HK-2 (cell line): Measurements from ENCODE around the gene RAD51B.
"Not testable (repeated sequence)": the region's sequence is repeated elsewhere in the genome, so short reads cannot be mapped to it uniquely, and the experiment has no call there.

Experiments
- DNase-seq: peaks from one replicate; pipeline ENCODE4 v3.0.0-alpha.2; 2018; ENCODE audit not compliant: unreplicated experiment

RAD51B gene

DNA sequence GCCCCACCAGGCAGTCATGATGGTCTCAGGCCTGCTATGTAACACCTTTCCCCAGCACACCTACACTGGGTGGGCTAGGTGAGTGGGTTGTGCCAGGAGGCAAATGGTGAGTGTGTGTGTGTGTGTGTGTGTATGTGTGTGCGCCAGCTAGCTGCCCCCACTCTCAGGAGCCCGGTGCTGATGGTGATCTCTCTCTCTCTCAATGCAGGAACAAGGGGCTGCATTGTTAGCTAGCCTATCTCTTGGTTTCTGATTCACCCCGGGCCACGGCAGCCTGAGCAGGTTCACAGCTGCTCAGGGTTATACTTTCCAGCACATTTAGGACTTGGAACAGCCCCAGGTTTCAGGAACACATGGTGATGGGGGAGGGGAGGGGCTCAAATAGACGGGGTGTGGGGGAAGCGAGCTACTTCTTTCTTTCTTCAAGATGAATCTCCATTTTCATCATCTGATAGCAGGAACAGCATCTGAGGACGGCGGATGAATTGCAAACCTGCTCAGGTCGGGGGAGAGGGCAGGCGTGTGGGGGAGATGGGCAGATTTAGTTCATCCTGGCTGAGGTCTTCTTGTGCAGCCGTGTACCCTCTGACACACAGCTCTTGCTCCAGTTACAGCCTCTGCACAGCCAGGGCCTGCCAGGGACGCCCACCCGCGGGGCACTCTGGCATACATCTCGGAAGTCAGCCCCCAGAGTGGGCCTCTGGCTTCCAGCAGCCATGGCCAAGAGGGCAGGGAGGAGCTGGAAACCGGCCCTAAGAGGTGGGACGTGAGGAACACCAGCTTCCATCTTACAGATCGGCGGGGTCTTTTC is 835.6 kb downstream of the RAD51B start:
- no peak for DNase-seq

DNA sequence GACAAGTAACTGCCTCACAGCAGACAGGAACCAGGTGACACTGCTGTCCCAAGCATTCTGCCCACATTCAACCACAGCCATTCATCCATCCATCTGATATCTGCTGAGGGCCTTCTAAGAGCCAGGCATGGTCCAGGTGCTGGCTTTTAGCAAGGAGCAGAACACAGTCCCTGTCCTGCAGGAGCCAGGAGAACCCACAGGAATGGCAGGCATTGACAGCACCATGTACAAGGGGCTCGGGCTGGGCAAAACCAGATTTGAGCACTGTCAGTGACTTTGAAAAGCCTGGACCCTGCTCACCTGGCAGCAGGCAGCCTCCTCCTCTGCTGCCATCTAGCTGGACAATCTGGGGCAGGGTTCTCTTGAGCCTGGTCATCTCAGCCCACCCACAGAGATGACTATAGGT is 836.3 kb downstream of the RAD51B start:
- DNase-seq = no peak

DNA sequence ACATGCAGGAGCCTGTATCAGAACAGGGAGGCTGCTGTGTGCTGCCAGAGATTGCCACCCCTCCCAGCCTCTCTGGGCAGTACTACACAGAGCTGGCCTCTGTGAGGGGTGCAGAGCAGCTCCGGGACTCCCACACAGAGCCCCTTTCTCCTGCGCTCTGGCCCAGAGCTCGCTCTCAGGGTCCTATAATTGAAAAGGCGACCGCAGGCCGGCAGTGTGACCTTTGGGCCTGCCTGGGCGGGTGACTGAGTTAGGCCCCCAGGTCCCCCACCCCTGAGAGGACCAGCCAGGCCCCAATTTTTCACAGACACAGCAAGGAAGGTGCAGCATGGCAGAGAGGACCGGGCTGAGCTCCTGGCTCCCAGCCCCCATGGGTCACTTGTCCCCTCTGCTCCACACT is 836.9 kb downstream of the RAD51B start:
- DNase-seq = no peak

DNA sequence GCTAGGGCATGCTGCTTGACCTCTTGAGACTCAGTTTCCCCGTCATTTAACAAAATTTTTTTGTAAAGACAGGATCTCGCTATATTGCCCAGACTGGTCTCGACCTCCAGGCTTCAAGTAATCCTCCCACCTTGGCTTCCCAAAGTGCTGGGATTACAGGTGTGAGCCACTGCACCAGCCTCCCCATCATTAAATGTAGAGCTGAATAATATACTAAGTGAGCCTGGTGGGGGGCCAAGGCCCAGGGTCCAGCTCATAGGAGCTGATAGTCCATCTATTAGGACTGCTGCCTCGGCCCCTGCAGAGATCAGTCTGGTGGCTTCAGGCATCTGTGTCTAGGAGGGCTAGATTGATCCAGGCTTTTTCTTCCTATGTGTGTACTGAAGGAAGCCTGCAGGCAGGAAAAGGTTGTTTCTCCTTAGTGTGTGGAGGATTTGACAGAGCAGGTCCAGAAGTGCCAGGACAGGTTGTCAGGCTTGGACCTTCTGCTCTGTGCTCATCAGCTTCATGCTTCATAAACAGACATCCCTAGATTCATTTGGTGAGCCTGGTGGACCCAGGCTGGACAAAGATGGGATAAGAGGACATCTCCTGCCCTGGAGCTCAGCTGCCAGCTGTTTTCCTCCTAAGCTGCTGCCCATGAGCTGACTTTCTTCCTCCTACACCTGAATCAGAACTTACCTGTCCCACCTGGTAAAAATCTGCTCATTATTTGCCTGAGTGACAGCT is 837.9 kb downstream of the RAD51B start:
- DNase-seq = no peak

DNA sequence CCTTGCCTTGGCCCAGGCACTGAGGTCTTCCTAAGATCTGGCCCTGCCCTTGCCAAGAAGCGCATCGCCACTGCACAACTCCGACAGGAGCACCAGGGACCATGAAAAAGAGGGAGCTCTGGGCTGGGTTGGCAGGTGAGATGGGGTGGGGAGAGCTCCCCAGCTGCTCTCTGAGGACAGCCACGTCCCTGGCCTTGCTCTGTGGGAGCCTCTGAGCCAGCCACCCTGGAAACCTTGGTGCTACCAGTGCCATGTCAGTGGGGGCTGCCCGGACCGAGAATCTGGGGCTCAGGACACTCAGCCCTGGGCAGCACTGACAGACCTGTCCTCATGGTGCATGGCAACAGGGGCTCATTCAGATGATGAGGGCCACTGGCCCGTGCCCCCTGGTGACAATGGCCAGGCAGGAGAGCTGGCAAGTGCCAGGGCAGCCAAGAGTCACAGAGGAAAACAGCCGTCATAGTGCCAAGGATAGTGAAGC is 838.5 kb downstream of the RAD51B start:
- no peak for DNase-seq

DNA sequence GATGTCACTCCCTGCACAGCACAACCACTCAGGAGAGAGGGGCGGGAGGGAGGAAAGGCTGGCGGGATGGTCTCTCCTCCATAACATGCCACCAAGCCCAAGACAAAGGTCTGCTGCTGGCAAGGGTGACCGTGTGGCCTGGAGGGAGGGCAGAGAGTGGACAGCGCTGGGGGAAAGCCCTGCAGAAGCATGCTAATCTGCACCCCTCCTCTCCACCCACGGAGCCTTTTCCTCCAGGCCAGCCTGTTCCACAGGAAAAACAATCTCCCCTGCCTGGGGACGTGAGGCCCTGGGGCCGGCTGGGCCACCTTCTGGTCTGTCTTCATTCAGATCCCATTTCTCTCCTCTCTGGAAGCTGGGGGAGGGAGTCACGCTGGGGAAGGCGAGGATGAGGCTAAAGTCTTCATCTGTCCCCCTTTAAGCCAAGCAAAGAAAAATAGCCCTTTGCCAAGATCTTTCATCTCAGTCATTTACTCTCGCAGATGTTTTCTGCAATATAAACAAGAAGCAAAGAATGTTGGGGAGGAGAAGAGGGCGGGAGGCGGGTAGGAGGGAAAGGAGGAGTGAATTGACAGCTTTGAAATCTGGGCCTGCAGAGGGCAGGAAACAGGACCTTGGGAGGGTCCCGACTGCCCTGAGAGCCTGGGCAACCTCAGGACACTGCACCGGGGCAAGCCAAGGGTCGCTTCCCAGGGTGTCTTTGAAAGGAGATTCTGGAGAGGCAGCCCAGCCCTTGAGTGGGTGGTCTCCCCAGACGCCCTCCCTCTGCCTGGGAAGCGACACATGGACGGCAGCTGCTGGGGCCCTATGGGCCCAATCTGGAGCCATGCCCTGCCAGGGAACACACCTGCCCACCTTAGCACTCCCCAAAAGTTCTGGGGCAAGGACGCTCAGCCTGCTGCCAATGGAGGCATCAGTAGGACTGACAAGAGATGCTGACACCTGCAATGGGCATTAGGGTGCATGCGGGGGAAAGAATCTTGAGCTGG is 839.7 kb downstream of the RAD51B start:
- DNase-seq = no peak

DNA sequence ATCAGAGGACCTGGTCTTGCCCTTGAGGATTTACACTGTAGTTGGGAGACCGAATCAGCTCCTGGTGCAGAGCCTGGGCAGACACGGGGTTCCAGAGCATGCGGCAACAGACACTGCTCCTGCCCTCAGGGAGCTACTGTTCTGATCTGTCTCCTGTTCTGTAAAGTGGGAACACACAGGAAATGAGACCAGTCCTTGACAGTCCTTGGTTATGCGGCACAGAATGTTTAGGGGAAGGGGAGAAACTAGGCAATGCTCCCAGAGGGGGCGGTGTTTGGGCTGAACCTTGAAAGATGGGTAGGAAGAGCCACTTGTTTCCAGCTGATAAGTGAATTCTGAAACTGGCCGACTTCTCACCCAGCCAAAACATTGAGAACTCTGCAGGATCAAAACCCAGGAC is 840.9 kb downstream of the RAD51B start:
- DNase-seq = no peak

DNA sequence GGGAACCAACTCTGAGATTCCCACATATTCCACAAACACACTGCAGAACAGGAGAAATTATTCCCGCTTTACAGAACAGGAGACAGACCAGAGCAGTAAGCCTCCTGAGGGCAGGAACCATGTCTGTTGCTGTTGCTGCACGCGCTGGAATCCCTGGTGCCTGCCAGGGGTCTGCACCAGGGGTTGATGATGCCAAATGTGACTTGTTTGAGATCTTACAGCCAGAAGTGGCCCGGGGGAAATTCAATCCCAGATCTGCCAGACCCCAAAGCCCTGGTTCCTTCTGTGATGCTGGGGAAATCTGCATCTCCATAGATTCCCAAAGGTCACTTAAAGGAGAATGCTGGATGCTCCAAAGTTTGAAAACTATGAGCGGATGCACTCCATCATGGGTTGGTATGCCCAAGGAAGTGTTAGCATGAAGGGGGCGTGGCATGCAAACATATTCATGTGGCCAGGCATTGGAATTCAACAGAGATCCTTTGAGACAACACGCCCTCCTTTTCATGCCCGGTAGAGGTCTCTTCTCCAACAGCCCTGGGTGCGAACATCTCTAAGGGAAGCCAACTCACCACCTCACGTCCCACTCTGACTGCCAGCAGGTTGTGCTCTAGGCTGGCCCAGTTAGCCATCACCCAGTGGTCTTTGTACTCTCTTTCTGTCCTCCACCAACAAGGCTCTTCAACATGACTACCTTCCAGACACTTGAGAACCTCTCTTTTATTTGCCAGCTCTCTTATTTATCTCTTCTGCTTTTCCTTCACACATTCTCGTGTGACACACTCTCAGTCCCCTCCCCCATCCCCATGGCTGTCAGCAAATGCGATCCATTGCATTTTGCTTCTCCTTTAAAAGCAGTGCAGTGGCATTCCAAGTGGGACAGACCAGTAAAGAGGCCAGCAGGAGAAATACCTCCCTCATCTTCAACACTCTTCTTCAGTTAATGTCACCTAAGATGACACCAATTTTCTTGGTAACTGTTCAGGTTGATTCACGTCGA is 841.9 kb downstream of the RAD51B start:
- DNase-seq = no peak

DNA sequence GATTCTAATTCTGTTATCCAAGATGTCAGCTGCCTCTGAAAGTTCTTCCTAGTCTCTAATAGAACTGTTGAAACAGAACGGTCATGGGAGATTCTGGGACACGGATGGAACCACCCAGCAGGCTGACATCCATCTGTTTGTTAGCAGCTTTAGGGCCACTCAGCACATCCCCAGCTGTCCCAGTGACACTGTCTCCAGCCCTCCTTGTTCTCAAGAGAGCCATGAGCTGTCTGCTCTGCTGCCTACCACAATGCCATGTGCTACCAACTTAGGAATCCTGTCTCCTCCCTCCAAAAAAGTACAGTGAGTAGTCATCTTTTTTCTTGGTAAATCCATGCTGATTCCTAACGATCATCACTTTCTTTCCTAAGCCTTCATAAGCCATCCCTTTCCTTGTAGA is 842.8 kb downstream of the RAD51B start:
- DNase-seq = no peak

DNA sequence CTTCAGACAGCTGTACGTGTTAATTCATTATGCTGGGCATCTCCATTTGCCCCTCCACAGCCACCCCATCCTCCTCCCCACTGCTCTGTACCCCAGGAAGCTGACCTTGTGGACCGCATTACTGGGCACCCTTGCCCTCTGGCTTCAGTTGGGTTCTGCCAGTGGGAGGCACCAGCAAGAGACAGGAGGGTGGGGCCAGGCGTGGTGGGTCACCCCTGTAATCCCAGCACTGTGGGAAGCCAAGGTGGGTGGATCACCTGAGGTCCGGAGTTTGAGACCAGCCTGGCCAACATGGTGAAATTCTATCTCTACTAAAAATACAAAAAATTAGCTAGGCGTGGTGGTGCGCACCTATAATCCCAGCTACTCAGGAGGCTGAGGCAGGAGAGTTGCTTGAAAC is 843.2 kb downstream of the RAD51B start:
- DNase-seq = not testable (repeated sequence)

DNA sequence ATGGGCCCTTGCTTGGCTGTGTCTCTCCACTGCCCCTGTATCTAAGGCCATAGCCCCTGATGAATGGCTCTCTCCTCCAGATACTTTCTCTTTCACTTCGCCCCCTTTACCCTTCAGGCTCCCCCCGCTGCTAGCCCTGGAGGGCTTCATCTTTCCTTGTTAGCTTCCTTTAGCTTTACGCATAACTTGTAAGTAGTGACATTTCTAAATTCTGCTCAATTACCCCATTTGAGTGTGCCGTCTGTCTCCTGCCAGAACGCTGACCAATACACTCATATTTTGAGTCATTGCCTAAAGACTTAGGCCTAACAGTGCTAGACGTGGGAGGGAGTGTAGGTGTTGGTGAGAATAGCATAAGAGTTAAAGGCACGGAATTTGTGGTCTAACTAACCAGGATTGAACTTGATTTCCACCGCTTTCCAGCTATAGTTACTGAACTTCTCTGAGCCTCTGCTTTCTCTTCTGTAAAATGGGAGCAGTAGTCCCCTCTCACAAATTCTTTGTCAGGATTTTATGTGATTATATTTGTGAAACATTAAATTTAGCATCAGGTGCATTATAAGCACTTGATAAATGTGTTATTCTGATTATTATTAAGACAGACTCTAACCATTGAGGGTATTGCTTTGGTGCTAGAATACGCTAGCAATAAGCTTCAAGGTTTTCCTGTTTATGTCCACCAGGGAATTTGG is 844.0 kb downstream of the RAD51B start:
- DNase-seq = no peak

DNA sequence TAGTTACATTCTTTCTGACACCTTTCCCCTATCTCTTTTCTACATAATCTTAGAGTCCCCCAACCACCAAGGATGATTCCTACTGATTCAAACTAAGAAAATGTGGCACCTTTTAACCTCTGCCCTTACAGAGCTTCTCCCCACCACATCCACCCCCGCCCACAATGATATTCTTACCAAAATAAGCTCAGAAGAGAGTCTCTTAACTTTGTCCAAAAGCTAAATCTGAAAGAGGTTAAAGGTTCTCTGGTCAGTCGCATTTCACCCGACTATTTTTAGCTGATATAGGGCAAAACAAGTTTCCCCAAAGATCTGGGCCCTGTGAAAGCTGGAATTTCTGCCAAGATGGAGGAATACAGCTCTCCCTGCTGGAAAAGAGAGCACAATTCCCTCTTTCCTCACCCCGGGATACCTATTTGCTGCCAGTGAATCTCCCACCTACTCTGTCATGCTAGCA is 844.7 kb downstream of the RAD51B start:
- no peak for DNase-seq

DNA sequence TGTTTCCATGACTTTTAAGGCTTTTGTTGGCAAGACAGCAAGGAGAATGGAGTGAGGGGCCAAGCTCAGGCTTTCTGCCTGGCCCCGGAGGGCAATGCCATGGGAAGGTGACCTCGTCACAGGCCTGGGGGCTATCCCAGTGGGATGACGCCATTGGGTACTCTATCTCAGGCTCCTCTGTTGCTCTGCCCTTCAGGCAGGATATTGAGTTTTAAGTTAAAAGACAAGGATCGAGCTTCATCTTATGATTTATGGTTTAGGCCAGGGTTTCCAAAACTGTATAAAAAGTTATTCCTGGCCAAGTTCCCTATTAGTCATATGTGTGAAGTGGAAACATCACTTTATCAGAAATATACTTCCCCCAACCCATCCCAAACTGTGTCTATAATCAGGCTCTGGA is 845.6 kb downstream of the RAD51B start:
- DNase-seq = no peak

DNA sequence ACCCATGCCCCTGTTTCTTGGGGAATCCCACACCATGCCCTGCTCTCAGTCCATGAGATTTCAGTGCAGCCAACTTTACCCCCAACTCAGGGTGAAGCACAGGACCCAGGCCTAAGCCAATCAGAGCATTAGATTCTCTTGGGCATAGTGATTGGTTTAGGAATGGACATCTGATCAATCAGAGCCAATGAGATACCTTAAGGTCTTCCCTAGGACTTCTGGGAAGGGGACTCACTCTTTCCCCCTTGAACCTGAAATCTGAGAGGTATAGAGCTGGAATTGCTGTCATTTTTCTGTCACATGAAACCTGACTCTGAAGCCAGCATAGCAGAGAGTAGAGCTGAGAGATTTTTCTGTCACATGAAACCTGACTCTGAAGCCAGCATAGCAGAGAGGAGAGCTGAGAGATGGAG is 846.2 kb downstream of the RAD51B start:
- DNase-seq = no peak

DNA sequence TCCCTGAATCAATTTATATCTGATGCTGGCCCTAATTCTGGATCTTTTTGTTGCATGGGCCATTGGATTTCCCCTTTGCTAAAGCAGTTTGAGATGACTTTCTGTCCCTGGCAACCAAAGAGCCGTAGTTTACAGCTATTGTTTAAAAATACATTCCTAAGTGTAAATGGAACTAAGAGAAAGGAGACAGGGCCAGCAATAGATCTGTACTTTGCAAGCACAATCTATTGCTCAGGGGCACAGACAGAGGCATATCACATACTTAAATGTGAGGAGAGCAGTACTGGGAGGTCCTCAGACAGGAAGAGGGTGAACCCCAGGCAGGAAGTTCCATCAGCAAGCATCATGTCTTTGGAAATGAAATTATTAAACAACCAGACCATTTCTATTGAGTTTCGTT is 846.7 kb downstream of the RAD51B start:
- no peak for DNase-seq

DNA sequence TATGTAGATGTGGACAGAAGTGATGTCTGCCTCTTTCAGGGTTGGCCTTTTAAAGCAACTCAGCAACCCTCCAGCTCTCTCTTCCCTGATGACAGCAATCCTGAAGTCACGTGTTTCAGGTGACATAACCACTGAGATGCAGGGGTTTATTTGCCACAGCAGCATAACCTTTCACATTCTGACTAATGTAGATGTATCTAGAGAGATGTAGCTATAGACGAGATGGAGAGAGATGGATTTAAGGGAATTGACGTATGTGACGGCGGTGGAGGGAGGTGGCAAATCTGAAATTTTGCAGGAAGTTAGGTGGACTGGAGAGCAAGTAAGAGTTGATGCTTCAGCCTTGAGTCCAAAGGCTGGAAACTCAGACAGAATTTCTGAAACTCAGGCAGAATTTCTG is 847.3 kb downstream of the RAD51B start:
- DNase-seq = no peak

DNA sequence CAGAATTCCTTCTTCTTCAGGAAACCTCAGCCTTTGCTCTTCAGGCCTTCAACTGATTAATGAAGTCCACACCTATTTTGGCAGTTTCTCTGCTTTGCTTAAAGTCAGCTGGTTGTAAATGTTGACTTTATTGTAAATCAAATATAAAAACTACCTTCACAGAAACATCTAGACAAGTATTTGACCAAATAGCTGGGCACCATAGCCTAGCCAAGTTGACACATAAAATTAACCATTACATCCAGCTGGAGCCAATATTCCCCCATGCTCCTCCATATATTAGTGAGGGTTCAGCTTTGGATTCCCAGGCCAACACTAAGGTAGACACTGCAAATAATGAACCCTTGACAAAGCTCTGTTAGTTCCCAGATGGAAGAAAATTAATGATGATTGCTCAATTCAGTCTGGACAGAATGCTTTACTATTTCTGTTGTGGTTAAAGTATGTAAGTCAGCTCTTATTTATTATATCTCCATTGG is 847.8 kb downstream of the RAD51B start:
- DNase-seq = no peak

DNA sequence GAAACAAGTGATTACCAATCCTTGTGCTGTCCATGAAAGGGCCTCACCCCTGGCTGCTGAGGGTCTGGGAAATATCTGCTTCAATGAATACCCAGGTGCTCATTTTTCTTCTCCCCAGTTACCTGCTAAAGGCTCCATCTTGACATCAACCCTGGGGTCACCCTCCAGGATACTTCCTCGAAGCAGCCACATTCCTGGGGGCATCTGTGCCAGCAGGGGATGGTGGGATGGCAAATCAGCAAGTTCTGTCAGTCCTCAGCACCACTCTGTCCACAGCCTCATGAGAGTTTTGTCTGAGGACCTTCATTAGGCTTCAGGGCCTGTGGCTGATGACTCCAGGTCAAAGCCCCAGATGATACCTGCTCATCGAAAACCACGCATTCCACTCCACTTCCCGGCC is 848.4 kb downstream of the RAD51B start:
- DNase-seq = no peak

DNA sequence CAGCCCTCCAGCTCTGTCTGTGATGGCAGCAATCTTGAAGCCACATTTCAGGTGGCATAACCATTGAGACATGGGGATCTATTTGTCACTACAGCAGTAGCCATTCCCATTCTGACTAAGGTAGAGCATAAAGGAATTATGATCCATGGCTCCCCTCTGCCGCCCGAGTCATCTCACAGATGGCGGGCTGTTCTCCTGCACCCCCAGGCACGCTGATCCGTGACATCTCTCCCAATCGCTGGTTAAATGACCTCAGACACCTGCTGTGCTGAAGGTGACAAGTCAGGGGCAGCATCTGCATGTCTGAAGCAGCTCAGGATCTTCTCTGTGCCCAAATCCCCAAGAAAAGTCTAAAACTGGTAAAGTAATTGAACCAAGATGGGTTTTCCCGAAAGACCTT is 849.0 kb downstream of the RAD51B start:
- no peak for DNase-seq

DNA sequence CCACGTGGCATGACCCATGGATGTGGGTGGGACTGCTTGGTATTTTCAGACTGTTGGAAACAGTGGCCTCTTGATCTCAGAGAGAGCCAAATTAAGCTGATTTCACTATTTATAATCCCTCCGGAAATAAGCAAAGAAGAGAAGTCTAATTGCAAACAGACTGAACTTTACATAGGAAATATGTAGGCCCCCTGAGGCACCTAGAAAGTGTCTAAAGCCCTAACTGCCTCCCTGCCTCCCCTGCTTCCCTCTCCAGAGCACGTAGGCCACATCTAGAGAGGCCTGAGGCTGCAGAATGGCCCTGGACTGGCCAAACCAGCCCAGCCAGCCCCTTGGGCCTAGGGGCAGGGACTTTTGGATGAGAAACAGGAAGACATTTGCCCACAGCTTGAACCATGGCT is 849.5 kb downstream of the RAD51B start:
- no peak for DNase-seq
